Measurements from ENCODE around the gene SAFB. TPM values are rescaled to one million over a fixed set of nuclear protein-coding genes. Genes with fewer than 3 reads are reported as not detected.

The SAFB gene
- total RNA-seq, 4 donors from 2014 or later = 29.8 to 60.0 (median 56.1) TPM

- TF ChIP-seq CTCF (IDR thresholded peaks at IDR 0.05 in 4 of 5, conservative IDR thresholded peaks at IDR 0.05 in 1 of 5) = no peak
- no peak for TF ChIP-seq POLR2A (IDR thresholded peaks at IDR 0.05)
- no peaks in the 10 kb centered on the region for H3K9me3 ChIP-seq
- peaks cover 0 to 11% of the 10 kb centered on the region in 2 donors for H3K36me3 ChIP-seq
- no peaks in the 10 kb centered on the region for H3K27me3 ChIP-seq
- DNase-seq (no peak), ATAC-seq (peak in 1 of 2 donors; percentile 8)
- peak overlapping the region in 2 of 4 donors; percentile 17 to 38 for H3K27ac ChIP-seq
- H3K4me1 ChIP-seq = peaks cover 59 to 67% of the 10 kb centered on the region in 2 donors
- peak overlapping the region in 1 of 4 donors; percentile 1 for H3K4me3 ChIP-seq
- intact Hi-C loops (cut with DNase I; ENCODE audit: low total_unique reads) = no loop called here
- in situ Hi-C loops (cut with MboI; ENCODE audit: low sequenced_read_pairs in 4 of 4) = no loop called here
Measured at GRCh38 chr19:5632241-5632612, 9.3 kb downstream of the SAFB start.

- peak overlapping the region in 3 of 4 donors; percentile 7 to 38 (median 17) for H3K27ac ChIP-seq
Measured at GRCh38 chr19:5632657-5633056, 9.8 kb downstream of the SAFB start.

GRCh38 chr19:5635427-5635826 is 12.5 kb downstream of the SAFB start:
- in situ Hi-C loops (cut with MboI; ENCODE audit: low sequenced_read_pairs in 4 of 4) = no loop called here
- TF ChIP-seq CTCF (IDR thresholded peaks at IDR 0.05 in 4 of 5, conservative IDR thresholded peaks at IDR 0.05 in 1 of 5) = no peak
- TF ChIP-seq POLR2A (IDR thresholded peaks at IDR 0.05) = no peak
- no peak for ATAC-seq
- peaks cover 44 to 48% of the 10 kb centered on the region in 2 donors for H3K4me1 ChIP-seq
- intact Hi-C loops (cut with DNase I; ENCODE audit: low total_unique reads) = no loop called here
- DNase-seq = no peak
- H3K27ac ChIP-seq = no peak overlapping the region
- H3K4me3 ChIP-seq = no peak overlapping the region
- H3K27me3 ChIP-seq = no peaks in the 10 kb centered on the region
- no peaks in the 10 kb centered on the region for H3K36me3 ChIP-seq
- no peaks in the 10 kb centered on the region for H3K9me3 ChIP-seq

More at GRCh38 chr19:5632657-5633056, 9.8 kb downstream of the SAFB start:
- H3K4me3 ChIP-seq = no peak overlapping the region
- H3K9me3 ChIP-seq = no peaks in the 10 kb centered on the region
- ATAC-seq (no peak), DNase-seq (no peak)
- no peaks in the 10 kb centered on the region for H3K27me3 ChIP-seq
- intact Hi-C loops (cut with DNase I; ENCODE audit: low total_unique reads) = no loop called here
- in situ Hi-C loops (cut with MboI; ENCODE audit: low sequenced_read_pairs in 4 of 4) = no loop called here
- peaks cover 59 to 67% of the 10 kb centered on the region in 2 donors for H3K4me1 ChIP-seq
- no peak for TF ChIP-seq POLR2A (IDR thresholded peaks at IDR 0.05)
- TF ChIP-seq CTCF (IDR thresholded peaks at IDR 0.05 in 4 of 5, conservative IDR thresholded peaks at IDR 0.05 in 1 of 5) = no peak
- H3K36me3 ChIP-seq = peaks cover 0 to 7% of the 10 kb centered on the region in 2 donors

GRCh38 chr19:5637971-5638370 is 15.1 kb downstream of the SAFB start:
- intact Hi-C loops (cut with DNase I; ENCODE audit: low total_unique reads) (no loop called here), in situ Hi-C loops (cut with MboI; ENCODE audit: low sequenced_read_pairs in 4 of 4) (no loop called here)
- ATAC-seq (no peak), DNase-seq (no peak)
- TF ChIP-seq CTCF (IDR thresholded peaks at IDR 0.05 in 4 of 5, conservative IDR thresholded peaks at IDR 0.05 in 1 of 5) (no peak), POLR2A (IDR thresholded peaks at IDR 0.05) (no peak)
- peaks cover 0 to 3% of the 10 kb centered on the region in 2 donors for H3K36me3 ChIP-seq
- no peak overlapping the region for H3K4me3 ChIP-seq
- H3K27ac ChIP-seq = no peak overlapping the region
- H3K9me3 ChIP-seq = no peaks in the 10 kb centered on the region
- H3K27me3 ChIP-seq = no peaks in the 10 kb centered on the region
- H3K4me1 ChIP-seq = peaks cover 19 to 30% of the 10 kb centered on the region in 2 donors

GRCh38 chr19:5641171-5641570 is 18.3 kb downstream of the SAFB start:
- H3K4me3 ChIP-seq = no peak overlapping the region
- TF ChIP-seq POLR2A (IDR thresholded peaks at IDR 0.05) = no peak
- TF ChIP-seq CTCF (IDR thresholded peaks at IDR 0.05 in 4 of 5, conservative IDR thresholded peaks at IDR 0.05 in 1 of 5) = no peak
- in situ Hi-C loops (cut with MboI; ENCODE audit: low sequenced_read_pairs in 4 of 4) = no loop called here
- H3K9me3 ChIP-seq = no peaks in the 10 kb centered on the region
- no peaks in the 10 kb centered on the region for H3K27me3 ChIP-seq
- ATAC-seq (no peak), DNase-seq (no peak)
- peaks cover 0 to 24% of the 10 kb centered on the region in 2 donors for H3K36me3 ChIP-seq
- H3K27ac ChIP-seq = no peak overlapping the region
- H3K4me1 ChIP-seq = peaks cover 11 to 16% of the 10 kb centered on the region in 2 donors
- intact Hi-C loops (cut with DNase I; ENCODE audit: low total_unique reads) = no loop called here
